Right lobe of liver (tissue), 6 donors: ENCODE measurements around the gene MARK3. TPM values are rescaled to one million over a fixed set of nuclear protein-coding genes. Genes with fewer than 3 reads are reported as not detected.

Experiments used
- ATAC-seq, 4 donors: fragments of 200-7000 bp; cut with Tn5 transposase; one replicate each; pipeline ENCODE4 v1.9.1; 2020; ENCODE audit warnings: mild to moderate bottlenecking in 4 of 4, moderate library complexity in 4 of 4
- DNase-seq, 3 donors: peaks; one replicate each; pipeline ENCODE4 v3.0.0-alpha.2; 2020
- H3K27ac ChIP-seq, 3 donors: fragments of 200-600 bp; one replicate each; pipeline ENCODE4 v1.8.0; 2022
- H3K27me3 ChIP-seq, 2 donors: fragments of 200-600 bp; one replicate each; pipeline ENCODE4 v1.8.0; 2022
- H3K36me3 ChIP-seq, 4 donors: fragments of 200-600 bp; sonication (generic) in 1 of 4; one replicate each; pipeline versions ENCODE4 v1.5.1 to v1.8.0; 2017 to 2022; ENCODE audit warnings: control low read depth in 1 of 4
- H3K4me1 ChIP-seq, 4 donors: fragments of 200-600 bp; sonication (generic) in 1 of 4; one replicate each; pipeline versions ENCODE4 v1.5.1 to v1.8.0; 2017 to 2022; ENCODE audit warnings: control low read depth in 1 of 4
- H3K4me3 ChIP-seq, 3 donors: fragments of 200-600 bp; one replicate each; pipeline ENCODE4 v1.8.0; 2022
- H3K9me3 ChIP-seq, 4 donors: fragments of 200-600 bp; sonication (generic) in 1 of 4; one replicate each; pipeline versions ENCODE4 v1.5.1 to v1.8.0; 2017 to 2022; ENCODE audit warnings: control low read depth in 1 of 4
- CTCF ChIP-seq, 4 donors: fragments of 200-600 bp in 3 of 4; fragments of 450-650 bp in 1 of 4; IDR thresholded peaks; one replicate each; pipeline versions ENCODE4 v1.5.1 to v1.8.0; 2016 to 2022; ENCODE audit warnings: antibody characterized with exemption in 4 of 4, mild to moderate bottlenecking in 2 of 4
- POLR2A ChIP-seq: fragments of 450-650 bp; IDR thresholded peaks from one replicate; pipeline ENCODE4 v1.6.1; 2017; ENCODE audit warnings: antibody characterized with exemption, mild to moderate bottlenecking
- WGBS: methylation state at CpG from one replicate; pipeline ENCODE4 v1.1.6; 2018; ENCODE audit warnings: low coverage, low lambda C conversion rate; ENCODE audit not compliant: insufficient coverage; ENCODE audit errors: missing lambda C conversion rate; 5-methylcytosine and 5-hydroxymethylcytosine counted together
- intact Hi-C, 2 donors: fragments of 100-400 bp; cut with DNase I; formaldehyde crosslinking; loops; one replicate each; pipeline versions ENCODE4 v1.11.2 to v1.14.1; 2022
- total RNA-seq, 6 experiments: library from RNA; depleted of rRNA in 2 of 6; stranded (reverse); fragments of >200 nt in 2 of 6; fragmentation: NEBNext Ultra II Directional in 3 of 6; extraction: Animal tissue kit (Norgen Biotek cat#: 25700) in 3 of 6; gene quantifications; one replicate each; pipeline versions ENCODE4 v1.1.0 to v1.2.4, GENCODE V29; 2016 to 2023
- donor health status: DM: no; HTN: yes; CAD: no.
- donor health status: DM: no; HTN: no; CAD: no.
- donor health status: DM: no; HTN: no; CAD: no.
- donor health status: DM: no; HTN: yes; CAD: no.
- donor health status: DM: no; HTN: yes; CAD: no.

The MARK3 gene
- total RNA-seq, 6 experiments from 2014 or later: 25.5 to 34.3 (median 27.3) TPM

GRCh38 chr14:103526247-103526913 is 141.2 kb downstream of the MARK3 start:
- Histone ChIP-seq H3K27me3 (peaks cover 0 to 7% of the 10 kb centered on the region in 2 donors), H3K9me3 (no peaks in the 10 kb centered on the region), H3K27ac (no peak overlapping the region), H3K4me3 (no peak overlapping the region), H3K4me1 (peaks cover 0 to 44% (median 13%) of the 10 kb centered on the region in 4 donors), H3K36me3 (no peaks in the 10 kb centered on the region)
- ATAC-seq (peak in 2 of 4 donors; percentile 5 to 20), DNase-seq (peak in 1 of 3 donors; percentile 24)
- no peak for TF ChIP-seq CTCF (IDR thresholded peaks at IDR 0.05)
- TF ChIP-seq POLR2A: no peak
- intact Hi-C loops: no loop called here
- WGBS: 53% methylated on average over 3 of the region's 8 CpGs

GRCh38 chr14:103526914-103527248 is 141.7 kb downstream of the MARK3 start:
- no peak overlapping the region for H3K27ac ChIP-seq
- ATAC-seq (no peak), DNase-seq (no peak)
- no CpG with 5 or more reads among the region's 1 CpG for WGBS
- peaks cover 0 to 4% of the 10 kb centered on the region in 2 donors for H3K27me3 ChIP-seq
- peaks cover 0 to 42% (median 13%) of the 10 kb centered on the region in 4 donors for H3K4me1 ChIP-seq
- TF ChIP-seq CTCF (IDR thresholded peaks at IDR 0.05): no peak
- no peak for TF ChIP-seq POLR2A
- intact Hi-C loops: no loop called here
- no peak overlapping the region for H3K4me3 ChIP-seq
- no peaks in the 10 kb centered on the region for H3K36me3 ChIP-seq
- H3K9me3 ChIP-seq: no peaks in the 10 kb centered on the region

- H3K27me3 ChIP-seq: no peaks in the 10 kb centered on the region
- no peak for DNase-seq
- intact Hi-C loops: no loop called here
- peak overlapping the region in 1 of 3 donors; percentile 62 for H3K27ac ChIP-seq
- 72% methylated on average over 9 of the region's 14 CpGs for WGBS
- no peak overlapping the region for H3K4me3 ChIP-seq
- TF ChIP-seq CTCF (IDR thresholded peaks at IDR 0.05) (no peak), POLR2A (no peak)
- no peaks in the 10 kb centered on the region for H3K9me3 ChIP-seq
- no peak for ATAC-seq
- H3K4me1 ChIP-seq: peaks cover 0 to 38% (median 13%) of the 10 kb centered on the region in 4 donors
- H3K36me3 ChIP-seq: no peaks in the 10 kb centered on the region
These were observed 142.4 kb downstream of the MARK3 start for GRCh38 chr14:103527408-103528145.

- peaks cover 0 to 32% (median 13%) of the 10 kb centered on the region in 4 donors for H3K4me1 ChIP-seq
- no peak for TF ChIP-seq CTCF (IDR thresholded peaks at IDR 0.05)
- no peak for TF ChIP-seq POLR2A
- ATAC-seq (peak; percentile 7 to 26 (median 16)), DNase-seq (no peak)
- no peaks in the 10 kb centered on the region for H3K27me3 ChIP-seq
- H3K27ac ChIP-seq: peak overlapping the region; percentile 62 to 91 (median 90)
- intact Hi-C loops: no loop called here
- no peaks in the 10 kb centered on the region for H3K9me3 ChIP-seq
- H3K4me3 ChIP-seq: peak overlapping the region; percentile 87 to 99 (median 98)
- WGBS: 15% methylated on average over 4 of the region's 10 CpGs
- H3K36me3 ChIP-seq: no peaks in the 10 kb centered on the region
These were observed 143.0 kb downstream of the MARK3 start for GRCh38 chr14:103528146-103528586.
